Measurements from ENCODE around the gene UNC5CL.

GRCh38 chr6:40998661-40999060 lies 40.4 kb downstream of the UNC5CL start:
- TF ChIP-seq CTCF (IDR thresholded peaks at IDR 0.05) (no peak), POLR2A (IDR thresholded peaks at IDR 0.05) (no peak)

All from heart left ventricle (tissue), 13 donors.